ENCODE results near the gene SLC30A1.

DNA sequence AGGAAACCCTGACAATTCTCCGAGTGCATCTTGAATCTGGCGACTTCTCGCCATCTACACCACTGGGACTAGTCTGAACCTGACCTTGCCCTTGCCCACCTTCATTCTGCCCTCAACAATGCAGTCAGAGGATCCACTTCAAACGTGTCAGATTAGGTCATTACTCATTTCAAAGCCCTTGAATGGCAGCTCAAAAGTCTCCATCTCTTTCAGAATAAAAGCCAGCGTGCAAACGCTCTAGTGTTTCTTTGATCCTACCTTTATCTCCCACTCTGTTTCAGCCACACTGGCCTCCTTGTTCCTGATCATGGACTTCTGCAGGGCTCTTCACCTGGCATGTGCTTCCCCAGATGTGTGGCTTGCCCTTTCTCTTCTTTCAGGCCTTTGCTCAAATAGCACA lies 31.3 kb downstream of the SLC30A1 start:
- TF ChIP-seq, protein P1, sequence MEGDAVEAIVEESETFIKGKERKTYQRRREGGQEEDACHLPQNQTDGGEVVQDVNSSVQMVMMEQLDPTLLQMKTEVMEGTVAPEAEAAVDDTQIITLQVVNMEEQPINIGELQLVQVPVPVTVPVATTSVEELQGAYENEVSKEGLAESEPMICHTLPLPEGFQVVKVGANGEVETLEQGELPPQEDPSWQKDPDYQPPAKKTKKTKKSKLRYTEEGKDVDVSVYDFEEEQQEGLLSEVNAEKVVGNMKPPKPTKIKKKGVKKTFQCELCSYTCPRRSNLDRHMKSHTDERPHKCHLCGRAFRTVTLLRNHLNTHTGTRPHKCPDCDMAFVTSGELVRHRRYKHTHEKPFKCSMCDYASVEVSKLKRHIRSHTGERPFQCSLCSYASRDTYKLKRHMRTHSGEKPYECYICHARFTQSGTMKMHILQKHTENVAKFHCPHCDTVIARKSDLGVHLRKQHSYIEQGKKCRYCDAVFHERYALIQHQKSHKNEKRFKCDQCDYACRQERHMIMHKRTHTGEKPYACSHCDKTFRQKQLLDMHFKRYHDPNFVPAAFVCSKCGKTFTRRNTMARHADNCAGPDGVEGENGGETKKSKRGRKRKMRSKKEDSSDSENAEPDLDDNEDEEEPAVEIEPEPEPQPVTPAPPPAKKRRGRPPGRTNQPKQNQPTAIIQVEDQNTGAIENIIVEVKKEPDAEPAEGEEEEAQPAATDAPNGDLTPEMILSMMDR (IDR thresholded peaks at IDR 0.05): no peak
- TF ChIP-seq POLR2A (IDR thresholded peaks at IDR 0.05): no peak

Data from lower leg skin (tissue), 3 donors.